Measurements from ENCODE around the gene NCBP3.

DNA sequence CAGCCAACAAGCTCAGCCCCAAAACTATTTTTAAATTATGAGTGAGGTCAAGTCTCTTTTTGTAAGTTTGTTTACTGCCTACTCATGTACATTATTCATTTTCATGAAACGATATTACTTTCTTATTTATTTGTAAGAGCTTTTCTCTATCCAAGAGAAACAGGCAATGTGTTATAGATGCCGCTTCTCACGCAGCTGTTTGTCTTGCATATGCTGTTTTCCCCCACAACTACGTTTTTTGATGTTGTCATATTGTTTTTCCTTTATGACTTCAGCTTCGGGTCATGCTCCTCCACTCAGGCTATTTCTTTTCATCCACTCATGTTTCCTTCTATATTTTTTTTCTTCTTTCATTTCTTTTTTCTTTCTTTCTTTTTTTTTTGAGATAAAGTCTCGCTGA, 65.1 kb downstream of the NCBP3 start:
- TF ChIP-seq POLR2A (IDR thresholded peaks at IDR 0.05; ENCODE audit: low read depth), result no peak
- no peak for TF ChIP-seq CTCF (IDR thresholded peaks at IDR 0.05)
- TF ChIP-seq POLR2AphosphoS5 (IDR thresholded peaks at IDR 0.05), result no peak
